ENCODE measurements around the gene CCDC194.

DNA sequence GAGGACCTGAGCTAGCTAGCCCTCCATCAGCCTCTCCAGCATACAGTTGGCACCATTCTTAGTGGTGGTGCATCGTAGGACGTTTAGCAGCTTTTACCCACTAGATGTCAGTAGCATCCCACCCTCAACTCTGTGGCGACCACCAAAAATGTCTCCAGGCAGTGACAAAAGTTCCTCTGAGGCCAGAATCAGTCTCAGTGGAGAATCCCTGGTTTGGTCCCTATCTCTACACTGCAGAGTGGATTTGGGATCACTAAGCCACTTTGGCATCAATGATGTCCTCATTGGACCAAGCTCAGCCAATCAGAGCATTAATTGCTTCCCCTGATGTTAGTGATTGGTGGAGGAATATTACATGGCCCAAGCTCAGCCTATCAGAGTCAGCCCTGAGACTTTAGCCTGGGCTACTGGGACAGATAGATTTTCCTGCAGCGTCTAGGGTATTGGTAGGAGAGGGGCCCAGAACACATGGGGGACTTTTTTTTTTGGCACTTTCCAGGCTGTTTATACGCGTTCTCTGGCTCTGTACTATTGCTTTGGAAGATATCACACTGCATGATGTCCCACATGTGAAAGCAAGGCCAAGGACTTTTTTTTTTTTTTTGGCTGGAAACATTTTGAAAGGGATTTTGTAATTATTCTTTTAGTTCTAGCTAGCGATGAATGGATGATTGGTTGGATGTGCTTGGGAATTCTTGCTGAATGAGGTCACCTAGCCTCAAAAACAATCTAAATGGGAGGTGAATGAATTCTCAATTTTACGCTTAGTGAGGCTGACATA lies 47.4 kb upstream of the CCDC194 start:
- TF ChIP-seq ZNF384 (IDR thresholded peaks at IDR 0.05): no peak
- no peak for TF ChIP-seq NFRKB (IDR thresholded peaks at IDR 0.05)
- no peak for TF ChIP-seq ARNT (IDR thresholded peaks at IDR 0.05)
- TF ChIP-seq CTBP1 (IDR thresholded peaks at IDR 0.05; ENCODE audit: borderline replicate concordance): no peak
- TF ChIP-seq FOXK2 (IDR thresholded peaks at IDR 0.05): no peak
